ENCODE results near the gene PACSIN2.
A peak's percentile ranks its signal among the peaks of the same experiment; 100 is the strongest.
"Not testable (repeated sequence)": the region's sequence is repeated elsewhere in the genome, so short reads cannot be mapped to it uniquely, and the experiment has no call there.

PACSIN2 gene

GRCh38 chr22:42972649-42973535, 42.1 kb downstream of the PACSIN2 start:
- no peak for DNase-seq (ENCODE audit: low read depth)
- no peak overlapping the region for H3K4me3 ChIP-seq (ENCODE audit: low read depth, low read length)

GRCh38 chr22:42971473-42971860, 43.5 kb downstream of the PACSIN2 start:
- DNase-seq (ENCODE audit: low read depth); H3K4me3 ChIP-seq (ENCODE audit: low read depth, low read length): not testable (repeated sequence)

- H3K4me3 ChIP-seq (ENCODE audit: low read depth, low read length) = no peak overlapping the region
- no peak for DNase-seq (ENCODE audit: low read depth)
Measured at GRCh38 chr22:42970029-42970428, 44.9 kb downstream of the PACSIN2 start.

- peak; percentile 81 for DNase-seq (ENCODE audit: low read depth)
- H3K4me3 ChIP-seq (ENCODE audit: low read depth, low read length) = no peak overlapping the region
Measured at GRCh38 chr22:42969348-42969975, 45.5 kb downstream of the PACSIN2 start.

GRCh38 chr22:42967933-42968332, 47.0 kb downstream of the PACSIN2 start:
- H3K4me3 ChIP-seq (ENCODE audit: low read depth, low read length) = no peak overlapping the region
- no peak for DNase-seq (ENCODE audit: low read depth)

- no peak for DNase-seq (ENCODE audit: low read depth)
- no peak overlapping the region for H3K4me3 ChIP-seq (ENCODE audit: low read depth, low read length)
Measured at GRCh38 chr22:42967005-42967404, 47.9 kb downstream of the PACSIN2 start.

GRCh38 chr22:42966497-42966896, 48.5 kb downstream of the PACSIN2 start:
- no peak overlapping the region for H3K4me3 ChIP-seq (ENCODE audit: low read depth, low read length)
- no peak for DNase-seq (ENCODE audit: low read depth)

GRCh38 chr22:42964994-42965699, 49.8 kb downstream of the PACSIN2 start:
- H3K4me3 ChIP-seq (ENCODE audit: low read depth, low read length) = no peak overlapping the region
- DNase-seq (ENCODE audit: low read depth) = peak; percentile 56

GRCh38 chr22:42963231-42963595, 51.7 kb downstream of the PACSIN2 start:
- DNase-seq (ENCODE audit: low read depth) = no peak
- no peak overlapping the region for H3K4me3 ChIP-seq (ENCODE audit: low read depth, low read length)

GRCh38 chr22:42962295-42963230, 52.4 kb downstream of the PACSIN2 start:
- H3K4me3 ChIP-seq (ENCODE audit: low read depth, low read length) = no peak overlapping the region
- no peak for DNase-seq (ENCODE audit: low read depth)

GRCh38 chr22:42961810-42962209, 53.1 kb downstream of the PACSIN2 start:
- H3K4me3 ChIP-seq (ENCODE audit: low read depth, low read length) = no peak overlapping the region
- no peak for DNase-seq (ENCODE audit: low read depth)

- H3K4me3 ChIP-seq (ENCODE audit: low read depth, low read length); DNase-seq (ENCODE audit: low read depth): not testable (repeated sequence)
Measured at GRCh38 chr22:42961400-42961690, 53.6 kb downstream of the PACSIN2 start.

- DNase-seq (ENCODE audit: low read depth) = no peak
- H3K4me3 ChIP-seq (ENCODE audit: low read depth, low read length) = no peak overlapping the region
Measured at GRCh38 chr22:42960531-42961399, 54.2 kb downstream of the PACSIN2 start.

GRCh38 chr22:42959576-42960509, 55.1 kb downstream of the PACSIN2 start:
- H3K4me3 ChIP-seq (ENCODE audit: low read depth, low read length) = no peak overlapping the region
- DNase-seq (ENCODE audit: low read depth) = peak; percentile 76

GRCh38 chr22:42958937-42959336, 56.0 kb downstream of the PACSIN2 start:
- no peak overlapping the region for H3K4me3 ChIP-seq (ENCODE audit: low read depth, low read length)
- DNase-seq (ENCODE audit: low read depth) = no peak

- DNase-seq (ENCODE audit: low read depth) = no peak
- no peak overlapping the region for H3K4me3 ChIP-seq (ENCODE audit: low read depth, low read length)
Measured at GRCh38 chr22:42957958-42958357, 57.0 kb downstream of the PACSIN2 start.

GRCh38 chr22:42957544-42957943, 57.4 kb downstream of the PACSIN2 start:
- no peak for DNase-seq (ENCODE audit: low read depth)
- H3K4me3 ChIP-seq (ENCODE audit: low read depth, low read length) = no peak overlapping the region

GRCh38 chr22:42955848-42956247, 59.1 kb downstream of the PACSIN2 start:
- no peak overlapping the region for H3K4me3 ChIP-seq (ENCODE audit: low read depth, low read length)
- DNase-seq (ENCODE audit: low read depth) = no peak

Measured in skeletal muscle cell (primary cell).